Measurements from ENCODE around the gene DALRD3. TPM values are rescaled to one million over a fixed set of nuclear protein-coding genes. Genes with fewer than 3 reads are reported as not detected.

Gene DALRD3
- total and polyA plus RNA-seq, 9 donors, result 21.1 to 74.9 (median 27.5) TPM

GRCh38 chr3:48989796-48990635, 28.4 kb downstream of the DALRD3 start, which contains the start of gene P4HTM:
Gene P4HTM (plus strand): TSS chr3:48990241. CDS start chr3:48990257, 16 bp downstream.
- H3K27ac ChIP-seq, result peak within 1 kb of the TSS; percentile 95 to 96
- TF ChIP-seq POLR2A (IDR thresholded peaks at IDR 0.05) (peak; percentile 74), CTCF (IDR thresholded peaks at IDR 0.05) (peak; percentile 16 to 73 (median 63)), EP300 (IDR thresholded peaks at IDR 0.05) (no peak)
- H3K4me3 ChIP-seq, result peak within 1 kb of the TSS; percentile 68
- H3K4me1 ChIP-seq (ENCODE audit: insufficient read depth), result peaks cover 3% of the 10 kb centered on the region
- H3K36me3 ChIP-seq, result no peaks in the 10 kb centered on the region
- intact Hi-C loops (cut with DNase I), result loop anchor here in 3 of 4 donors (2.0 to 10.0 kb wide), 4 partner anchors 17 to 457 kb away; partner anchors contain the start of genes QRICH1 (in 1 of the 3) and WDR6 (in 1 of the 3)
- 0 to 1% (median 0%) methylated on average over 50 to 91 of the region's 91 CpGs for WGBS, 3 donors
- DNase-seq, result peak; percentile 92 to 95 (median 93)
- no peaks in the 10 kb centered on the region for H3K9me3 ChIP-seq
- H3K27me3 ChIP-seq, result no peaks in the 10 kb centered on the region

- H3K27me3 ChIP-seq, result no peaks in the 10 kb centered on the region
- WGBS, 3 donors, result 0 to 2% (median 1%) methylated on average over 21 of the region's 21 CpGs
- H3K36me3 ChIP-seq, result no peaks in the 10 kb centered on the region
- H3K9me3 ChIP-seq, result no peaks in the 10 kb centered on the region
- H3K4me1 ChIP-seq (ENCODE audit: insufficient read depth), result peaks cover 3% of the 10 kb centered on the region
- intact Hi-C loops (cut with DNase I), result loop anchor here in 2 of 4 donors (5.0 to 10.0 kb wide), 2 partner anchors 106 to 458 kb away; partner anchors contain the start of gene QRICH1 (in 1 of the 2)
- DNase-seq, result peak in 2 of 5 donors; percentile 47 to 62
- H3K27ac ChIP-seq, result peak overlapping the region; percentile 95 to 96
- peak overlapping the region; percentile 68 for H3K4me3 ChIP-seq
- TF ChIP-seq CTCF (IDR thresholded peaks at IDR 0.05) (no peak), EP300 (IDR thresholded peaks at IDR 0.05) (no peak), POLR2A (IDR thresholded peaks at IDR 0.05) (no peak)
Measured at GRCh38 chr3:48989126-48989795, 29.1 kb downstream of the DALRD3 start.

- no peaks in the 10 kb centered on the region for H3K27me3 ChIP-seq
- peaks cover 3% of the 10 kb centered on the region for H3K4me1 ChIP-seq (ENCODE audit: insufficient read depth)
- WGBS, 3 donors, result 84 to 90% (median 84%) methylated on average over 7 of the region's 7 CpGs
- no peak overlapping the region for H3K27ac ChIP-seq
- intact Hi-C loops (cut with DNase I), result loop anchor here in 2 of 4 donors (5.0 to 10.0 kb wide), 2 partner anchors 109 to 461 kb away; partner anchors contain the start of gene QRICH1 (in 1 of the 2)
- peak in 1 of 5 donors; percentile 17 for DNase-seq
- H3K36me3 ChIP-seq, result no peaks in the 10 kb centered on the region
- no peak for TF ChIP-seq EP300 (IDR thresholded peaks at IDR 0.05)
- TF ChIP-seq POLR2A (IDR thresholded peaks at IDR 0.05), result no peak
- no peak for TF ChIP-seq CTCF (IDR thresholded peaks at IDR 0.05)
- H3K9me3 ChIP-seq, result no peaks in the 10 kb centered on the region
- no peak overlapping the region for H3K4me3 ChIP-seq
Measured at GRCh38 chr3:48985831-48986376, 32.5 kb downstream of the DALRD3 start.

GRCh38 chr3:48984663-48985062, 33.7 kb downstream of the DALRD3 start:
- TF ChIP-seq POLR2A (IDR thresholded peaks at IDR 0.05), result no peak
- TF ChIP-seq EP300 (IDR thresholded peaks at IDR 0.05), result no peak
- TF ChIP-seq CTCF (IDR thresholded peaks at IDR 0.05), result no peak
- H3K27me3 ChIP-seq, result no peaks in the 10 kb centered on the region
- H3K4me3 ChIP-seq, result no peak overlapping the region
- no peaks in the 10 kb centered on the region for H3K9me3 ChIP-seq
- DNase-seq, result no peak
- H3K36me3 ChIP-seq, result no peaks in the 10 kb centered on the region
- no peak overlapping the region for H3K27ac ChIP-seq
- H3K4me1 ChIP-seq (ENCODE audit: insufficient read depth), result peaks cover 3% of the 10 kb centered on the region
- intact Hi-C loops (cut with DNase I), result loop anchor here in 2 of 4 donors (5.0 to 10.0 kb wide), 2 partner anchors 110 to 463 kb away; partner anchors contain the start of gene QRICH1 (in 1 of the 2)

Data from ovary (tissue), 9 donors.